HL-60 (cell line): Measurements from ENCODE around the gene BCCIP.

Experiments used
- GABPA ChIP-seq: IDR thresholded peaks from 2 replicates; pipeline ENCODE4 v1.6.1; 2012; ENCODE audit warnings: low read depth
- TF ChIP-seq, protein P1 (sequence below): IDR thresholded peaks from one replicate; pipeline ENCODE4 v1.5.1; 2011; ENCODE audit warnings: low read length, control low read depth, inconsistent platforms; ENCODE audit not compliant: insufficient read depth
- TF ChIP-seq, protein P2 (sequence below): IDR thresholded peaks from 2 replicates; pipeline ENCODE4 v1.6.1; 2012; ENCODE audit warnings: low read depth; ENCODE audit not compliant: insufficient replicate concordance

DNA sequence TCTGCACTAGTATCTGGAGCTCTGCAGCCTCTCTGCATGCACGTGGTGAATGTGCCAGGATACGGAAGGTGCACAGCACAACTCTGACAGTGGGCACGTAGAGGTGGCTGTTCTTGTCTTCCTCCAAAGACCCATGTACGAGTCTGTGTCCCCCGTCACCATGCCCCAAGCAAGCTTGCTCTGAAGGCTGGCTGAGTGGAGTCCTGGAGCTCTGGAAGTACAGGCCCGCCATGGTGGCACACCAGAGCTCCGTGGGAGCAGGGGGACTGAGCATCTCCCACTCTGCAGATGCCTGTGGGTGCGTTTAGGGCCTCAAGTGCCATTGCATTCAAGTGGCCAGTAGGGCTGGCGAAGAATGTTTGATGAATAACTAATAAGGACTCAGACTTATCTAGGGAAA, 17.1 kb downstream of the BCCIP start:
- TF ChIP-seq GABPA: no peak
- TF ChIP-seq, protein P1, sequence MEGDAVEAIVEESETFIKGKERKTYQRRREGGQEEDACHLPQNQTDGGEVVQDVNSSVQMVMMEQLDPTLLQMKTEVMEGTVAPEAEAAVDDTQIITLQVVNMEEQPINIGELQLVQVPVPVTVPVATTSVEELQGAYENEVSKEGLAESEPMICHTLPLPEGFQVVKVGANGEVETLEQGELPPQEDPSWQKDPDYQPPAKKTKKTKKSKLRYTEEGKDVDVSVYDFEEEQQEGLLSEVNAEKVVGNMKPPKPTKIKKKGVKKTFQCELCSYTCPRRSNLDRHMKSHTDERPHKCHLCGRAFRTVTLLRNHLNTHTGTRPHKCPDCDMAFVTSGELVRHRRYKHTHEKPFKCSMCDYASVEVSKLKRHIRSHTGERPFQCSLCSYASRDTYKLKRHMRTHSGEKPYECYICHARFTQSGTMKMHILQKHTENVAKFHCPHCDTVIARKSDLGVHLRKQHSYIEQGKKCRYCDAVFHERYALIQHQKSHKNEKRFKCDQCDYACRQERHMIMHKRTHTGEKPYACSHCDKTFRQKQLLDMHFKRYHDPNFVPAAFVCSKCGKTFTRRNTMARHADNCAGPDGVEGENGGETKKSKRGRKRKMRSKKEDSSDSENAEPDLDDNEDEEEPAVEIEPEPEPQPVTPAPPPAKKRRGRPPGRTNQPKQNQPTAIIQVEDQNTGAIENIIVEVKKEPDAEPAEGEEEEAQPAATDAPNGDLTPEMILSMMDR: no peak
- TF ChIP-seq, protein P2, sequence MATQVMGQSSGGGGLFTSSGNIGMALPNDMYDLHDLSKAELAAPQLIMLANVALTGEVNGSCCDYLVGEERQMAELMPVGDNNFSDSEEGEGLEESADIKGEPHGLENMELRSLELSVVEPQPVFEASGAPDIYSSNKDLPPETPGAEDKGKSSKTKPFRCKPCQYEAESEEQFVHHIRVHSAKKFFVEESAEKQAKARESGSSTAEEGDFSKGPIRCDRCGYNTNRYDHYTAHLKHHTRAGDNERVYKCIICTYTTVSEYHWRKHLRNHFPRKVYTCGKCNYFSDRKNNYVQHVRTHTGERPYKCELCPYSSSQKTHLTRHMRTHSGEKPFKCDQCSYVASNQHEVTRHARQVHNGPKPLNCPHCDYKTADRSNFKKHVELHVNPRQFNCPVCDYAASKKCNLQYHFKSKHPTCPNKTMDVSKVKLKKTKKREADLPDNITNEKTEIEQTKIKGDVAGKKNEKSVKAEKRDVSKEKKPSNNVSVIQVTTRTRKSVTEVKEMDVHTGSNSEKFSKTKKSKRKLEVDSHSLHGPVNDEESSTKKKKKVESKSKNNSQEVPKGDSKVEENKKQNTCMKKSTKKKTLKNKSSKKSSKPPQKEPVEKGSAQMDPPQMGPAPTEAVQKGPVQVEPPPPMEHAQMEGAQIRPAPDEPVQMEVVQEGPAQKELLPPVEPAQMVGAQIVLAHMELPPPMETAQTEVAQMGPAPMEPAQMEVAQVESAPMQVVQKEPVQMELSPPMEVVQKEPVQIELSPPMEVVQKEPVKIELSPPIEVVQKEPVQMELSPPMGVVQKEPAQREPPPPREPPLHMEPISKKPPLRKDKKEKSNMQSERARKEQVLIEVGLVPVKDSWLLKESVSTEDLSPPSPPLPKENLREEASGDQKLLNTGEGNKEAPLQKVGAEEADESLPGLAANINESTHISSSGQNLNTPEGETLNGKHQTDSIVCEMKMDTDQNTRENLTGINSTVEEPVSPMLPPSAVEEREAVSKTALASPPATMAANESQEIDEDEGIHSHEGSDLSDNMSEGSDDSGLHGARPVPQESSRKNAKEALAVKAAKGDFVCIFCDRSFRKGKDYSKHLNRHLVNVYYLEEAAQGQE: no peak
